Heart right ventricle (tissue), 16 donors: ENCODE measurements around the gene ASIC3. TPM values are rescaled to one million over a fixed set of nuclear protein-coding genes. Genes with fewer than 3 reads are reported as not detected.
"Not testable (repeated sequence)": the region's sequence is repeated elsewhere in the genome, so short reads cannot be mapped to it uniquely, and the experiment has no call there.

Experiments used
- ATAC-seq, 8 donors: fragments of 200-7000 bp; cut with Tn5 transposase; one replicate each; pipeline ENCODE4 v1.9.1; 2020; ENCODE audit warnings: mild to moderate bottlenecking in 8 of 8, moderate library complexity in 8 of 8, moderate number of reproducible peaks in 1 of 8
- DNase-seq, 2 donors: peaks; one replicate each; pipeline ENCODE4 v3.0.0-alpha.2; 2020
- H3K27ac ChIP-seq, 10 donors: fragments of 200-600 bp; sonication (generic) in 2 of 10; one replicate each; pipeline versions ENCODE4 v1.5.0 to v1.8.0; 2020 to 2022; ENCODE audit warnings: mild to moderate bottlenecking in 3 of 10
- H3K27me3 ChIP-seq, 7 donors: fragments of 200-600 bp; one replicate each; pipeline ENCODE4 v1.8.0; 2021 to 2022; ENCODE audit warnings: mild to moderate bottlenecking in 2 of 7
- H3K36me3 ChIP-seq, 9 donors: fragments of 200-600 bp; sonication (generic) in 1 of 9; one replicate each; pipeline versions ENCODE4 v1.5.0 to v1.8.0; 2020 to 2022; ENCODE audit warnings: mild to moderate bottlenecking in 2 of 9
- H3K4me1 ChIP-seq, 9 donors: fragments of 200-600 bp; sonication (generic) in 1 of 9; one replicate each; pipeline versions ENCODE4 v1.5.0 to v1.8.0; 2020 to 2022; ENCODE audit warnings: mild to moderate bottlenecking in 4 of 9
- H3K4me3 ChIP-seq, 10 donors: fragments of 200-600 bp; sonication (generic) in 2 of 10; one replicate each; pipeline versions ENCODE4 v1.5.0 to v1.8.0; 2020 to 2022; ENCODE audit warnings: mild to moderate bottlenecking in 7 of 10, moderate library complexity in 2 of 10
- H3K9me3 ChIP-seq, 11 donors: fragments of 200-600 bp in 10 of 11; sonication (generic) in 2 of 11; one replicate each; pipeline versions ENCODE4 v1.5.0 to v1.8.0; 2013 to 2022; ENCODE audit warnings: mild to moderate bottlenecking in 2 of 11, control low read depth in 1 of 11, moderate library complexity in 1 of 11
- CTCF ChIP-seq, 9 donors: fragments of 200-600 bp; sonication (generic) in 2 of 9; IDR thresholded peaks; one replicate each; pipeline versions ENCODE4 v1.5.0 to v1.8.0; 2021 to 2022; ENCODE audit warnings: antibody characterized with exemption in 9 of 9, mild to moderate bottlenecking in 5 of 9, moderate library complexity in 1 of 9
- WGBS, 2 donors: extraction: QIAGEN DNeasy Blood & Tissue Kit; methylation state at CpG; one replicate each; pipeline ENCODE4 v1.1.7; 2013; ENCODE audit warnings: inconsistent platforms in 1 of 2; 5-methylcytosine and 5-hydroxymethylcytosine counted together
- intact Hi-C, 10 donors: fragments of 100-400 bp; cut with DNase I; formaldehyde crosslinking; loops; one replicate each; pipeline versions ENCODE4 v1.11.1 to v1.14.2; 2022
- polyA plus RNA-seq, 2 donors: library from polyadenylated mRNA; stranded (reverse); fragments of 200-250 nt; gene quantifications; one replicate each; pipeline ENCODE4 v1.2.3, GENCODE V29; 2013
- total RNA-seq, 10 donors: library from RNA; stranded (reverse); fragmentation: NEBNext Ultra II Directional in 3 of 10; extraction: Animal tissue kit (Norgen Biotek cat#: 25700) in 3 of 10; gene quantifications; one replicate each; pipeline versions ENCODE4 v1.2.1 to v1.2.4, GENCODE V29; 2021 to 2023
- donor health status: Arrhythmogenic right ventricular cardiomyopathy.
- donor health status: ischemic (EF 13 %, LVEDD 7.1; RV severe dilation, severe dysfunction).
- donor health status: healthy with polysubstance abuse.
- donor health status: DM: no; HTN: yes; CAD: no.
- donor health status: DM: no; HTN: no; CAD: no.
- donor health status: ischemic (EF 25% LVEDD 6.9; RV normal size, moderate dysfunction).
- donor health status: ischemic (EF 25% LVEDD 5.7; RV mildly dilated, moderate dysfunction).
- donor health status: healthy.
- donor health status: DM: yes; HTN: yes; CAD: no.
- donor health status: Ischemic cardiomyopathy.
- donor health status: ischemic (EF 35%, LVEDD 5.7; RV mildly dilated, moderate dysfunction).
- donor health status: nonischemic (EF 11% LVEDD 7.7; RV severe dilation, severe dysfunction).
- donor health status: DM: yes; HTN: yes; CAD: no.
- donor health status: PGD.
- donor health status: ischemic (EF 29% LVEDD 5.4; RV normal size, mild dysfunction).
- donor health status: nonischemic (EF 23%, LVEDD 6.1; RV moderate dilation, normal function).

ASIC3 gene
- total and polyA plus RNA-seq, 12 donors: 3.2 to 38.8 (median 5.6) TPM

GRCh38 chr7:151020231-151020630 lies 28.1 kb upstream of the ASIC3 start:
- ATAC-seq: no peak
- no peak overlapping the region for H3K27ac ChIP-seq
- H3K36me3 ChIP-seq: no peaks in the 10 kb centered on the region
- no peak for TF ChIP-seq CTCF (IDR thresholded peaks at IDR 0.05)
- intact Hi-C loops: no loop called here
- peaks cover 9 to 28% (median 17%) of the 10 kb centered on the region in 9 donors for H3K4me1 ChIP-seq
- no peak for DNase-seq
- H3K27me3 ChIP-seq: peaks cover 0 to 56% (median 43%) of the 10 kb centered on the region in 7 donors
- H3K4me3 ChIP-seq: no peak overlapping the region
- no peaks in the 10 kb centered on the region for H3K9me3 ChIP-seq
- WGBS, 2 donors: 59 to 60% methylated on average over 7 of the region's 7 CpGs

DNA sequence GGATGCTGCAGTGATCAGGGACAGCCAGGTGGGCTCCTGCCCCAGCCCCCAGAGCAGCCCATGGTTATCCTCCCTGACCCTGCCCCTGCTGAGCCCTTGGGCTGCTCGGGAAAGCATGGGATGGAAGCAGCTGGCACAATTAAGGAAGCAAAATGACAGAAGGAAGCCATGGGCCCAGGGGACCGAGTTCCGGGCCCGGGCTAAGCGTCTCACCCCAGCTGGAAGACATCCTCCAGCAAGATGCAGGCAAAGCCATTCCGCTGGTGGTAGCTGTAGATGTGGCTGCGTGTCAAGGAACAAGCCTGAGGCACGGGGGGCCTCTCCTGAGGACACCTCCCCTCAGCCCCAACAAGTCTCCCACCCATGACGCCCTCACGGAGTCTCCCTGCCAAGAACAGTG lies 25.1 kb upstream of the ASIC3 start:
- H3K27ac ChIP-seq: no peak overlapping the region
- no peak for TF ChIP-seq CTCF (IDR thresholded peaks at IDR 0.05)
- DNase-seq (no peak), ATAC-seq (no peak)
- H3K36me3 ChIP-seq: no peaks in the 10 kb centered on the region
- 63 to 66% methylated on average over 10 of the region's 10 CpGs for WGBS, 2 donors
- peaks cover 0 to 43% (median 30%) of the 10 kb centered on the region in 7 donors for H3K27me3 ChIP-seq
- intact Hi-C loops: no loop called here
- H3K4me1 ChIP-seq: peaks cover 6 to 18% (median 10%) of the 10 kb centered on the region in 9 donors
- H3K4me3 ChIP-seq: no peak overlapping the region
- H3K9me3 ChIP-seq: no peaks in the 10 kb centered on the region

DNA sequence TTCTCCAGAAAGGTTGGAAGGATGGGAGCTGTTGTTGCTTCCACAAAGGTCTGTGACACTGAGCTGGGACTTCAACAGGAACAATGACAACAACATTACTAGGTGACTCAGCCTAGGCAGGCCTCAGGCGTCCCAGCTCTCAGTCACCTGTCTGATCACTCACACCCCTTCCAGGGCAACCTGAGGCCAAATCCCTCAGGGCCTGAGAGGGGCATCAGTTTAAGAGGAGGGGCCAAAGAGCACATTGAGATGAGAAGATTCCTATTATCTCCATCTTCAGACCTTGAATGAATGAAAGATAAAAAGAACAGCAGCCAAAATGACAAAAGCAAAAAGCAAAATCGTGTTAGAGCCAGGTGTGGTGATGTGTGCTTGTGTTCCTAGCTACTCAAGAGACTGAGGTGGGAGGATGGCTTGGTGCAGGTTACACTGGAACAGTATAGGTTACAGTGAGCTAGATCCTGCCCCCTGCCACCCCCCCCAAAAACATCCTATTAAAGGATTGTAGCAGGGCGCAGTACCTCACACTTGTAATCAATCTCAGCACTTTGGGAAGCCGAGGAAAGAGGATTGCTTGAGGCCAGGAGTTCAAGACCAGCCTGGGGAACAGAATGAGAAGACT lies 23.8 kb upstream of the ASIC3 start, which contains the start of gene ATG9B:
TSS of gene ATG9B (minus strand) at position 60 of the 622 bp plus-strand sequence. CDS start 71 bp downstream, outside the sequence.
- H3K27me3 ChIP-seq: peaks cover 0 to 30% (median 19%) of the 10 kb centered on the region in 7 donors
- H3K27ac ChIP-seq: no peak within 1 kb of the TSS
- WGBS, 2 donors: 81 to 82% methylated on average over 4 of the region's 4 CpGs
- peaks cover 3 to 17% (median 9%) of the 10 kb centered on the region in 9 donors for H3K4me1 ChIP-seq
- DNase-seq: no peak
- no peaks in the 10 kb centered on the region for H3K36me3 ChIP-seq
- ATAC-seq: no peak
- no peaks in the 10 kb centered on the region for H3K9me3 ChIP-seq
- no peak within 1 kb of the TSS for H3K4me3 ChIP-seq
- intact Hi-C loops: loop anchor here in 3 of 10 donors (5.0 kb wide), 2 partner anchors 68 to 88 kb away; no protein-coding TSS in a partner anchor
- no peak for TF ChIP-seq CTCF (IDR thresholded peaks at IDR 0.05)

DNA sequence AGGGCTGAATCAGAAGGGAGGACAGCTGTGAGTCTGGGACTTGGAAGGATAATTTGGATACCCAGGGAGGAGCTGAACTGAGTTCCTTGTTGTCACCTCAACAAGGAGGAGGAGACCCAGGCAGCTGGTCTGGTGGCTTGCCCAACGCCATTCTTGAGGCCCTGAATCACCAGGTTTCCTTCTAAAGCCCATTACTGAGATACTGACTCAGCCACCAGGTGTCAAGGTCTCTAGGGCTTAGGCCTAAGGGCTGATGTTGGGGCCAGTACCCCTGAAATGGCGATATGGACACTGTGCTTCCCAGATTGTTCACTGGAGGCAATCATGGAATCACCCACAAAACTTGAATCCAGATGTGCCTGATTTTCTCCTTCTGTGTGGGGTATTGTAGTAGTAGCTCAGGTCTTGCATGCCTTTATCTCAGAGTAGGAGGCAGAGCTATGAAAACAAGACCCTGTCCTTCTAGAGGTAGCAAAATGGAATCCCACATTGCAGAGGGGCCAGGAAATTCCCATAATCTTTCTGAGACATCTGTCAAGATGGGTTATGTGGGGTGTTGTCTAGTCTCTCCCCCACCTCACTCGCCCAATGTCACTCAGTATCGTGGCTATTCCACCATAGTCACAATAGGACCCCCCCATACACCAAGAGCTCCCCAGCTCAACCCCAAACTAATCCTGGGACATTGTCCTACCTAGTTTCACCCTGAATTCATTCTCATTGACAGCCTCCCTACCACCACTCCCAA lies 22.2 kb upstream of the ASIC3 start:
- WGBS, 2 donors: 87 to 88% methylated on average over 4 of the region's 4 CpGs
- H3K36me3 ChIP-seq: peaks cover 0 to 3% (median 0%) of the 10 kb centered on the region in 9 donors
- ATAC-seq (no peak), DNase-seq (no peak)
- intact Hi-C loops: loop anchor here in 3 of 10 donors (5.0 kb wide), 2 partner anchors 66 to 86 kb away; no protein-coding TSS in a partner anchor
- TF ChIP-seq CTCF (IDR thresholded peaks at IDR 0.05): no peak
- peaks cover 0 to 17% (median 8%) of the 10 kb centered on the region in 7 donors for H3K27me3 ChIP-seq
- H3K4me1 ChIP-seq: peaks cover 3 to 21% (median 14%) of the 10 kb centered on the region in 9 donors
- H3K9me3 ChIP-seq: no peaks in the 10 kb centered on the region
- no peak overlapping the region for H3K27ac ChIP-seq
- no peak overlapping the region for H3K4me3 ChIP-seq

DNA sequence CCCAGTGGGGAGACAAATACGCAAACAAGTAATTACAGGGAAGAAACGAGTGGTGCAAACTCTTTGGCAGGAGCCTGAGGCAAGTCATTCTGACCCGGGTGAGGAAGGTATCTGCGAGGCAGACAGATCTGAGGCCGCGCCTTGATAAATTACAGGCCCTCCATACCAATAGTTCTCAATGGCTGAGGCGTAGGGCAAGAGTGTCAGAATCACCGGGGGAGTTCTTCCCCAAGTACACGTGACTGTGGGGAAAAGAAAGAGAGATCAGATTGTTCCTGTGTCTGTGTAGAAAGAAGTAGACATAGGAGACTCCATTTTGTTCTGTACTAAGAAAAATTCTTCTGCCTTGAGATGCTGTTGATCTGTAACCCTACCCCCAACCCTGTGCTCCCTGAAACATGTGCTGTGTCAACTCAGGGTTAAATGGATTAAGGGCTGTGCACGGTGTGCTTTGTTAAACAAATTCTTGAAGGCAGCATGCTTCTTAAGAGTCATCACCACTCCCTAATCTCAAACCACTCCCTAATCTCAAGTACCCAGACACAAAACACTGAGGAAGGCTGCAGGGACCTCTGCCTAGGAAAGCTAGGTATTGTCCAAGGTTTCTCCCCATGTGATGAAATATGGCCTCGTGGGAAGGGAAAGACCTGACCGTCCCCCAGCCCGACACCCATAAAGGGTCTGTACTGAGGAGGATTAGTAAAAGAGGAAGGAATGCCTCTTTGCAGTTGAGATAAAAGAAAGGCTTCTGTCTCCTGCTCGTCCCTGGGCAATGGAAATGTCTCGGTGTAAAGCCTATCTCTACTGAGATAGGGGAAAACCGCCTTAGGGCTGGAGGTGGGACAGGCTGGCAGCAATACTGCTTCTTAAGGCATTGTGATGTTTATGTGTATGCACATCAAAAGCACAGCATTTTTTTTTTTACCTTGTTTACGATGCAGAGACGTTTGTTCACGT lies 21.3 kb upstream of the ASIC3 start:
- intact Hi-C loops: loop anchor here in 3 of 10 donors (5.0 kb wide), 2 partner anchors 65 to 85 kb away; no protein-coding TSS in a partner anchor
- not testable (repeated sequence) for ATAC-seq, DNase-seq

DNA sequence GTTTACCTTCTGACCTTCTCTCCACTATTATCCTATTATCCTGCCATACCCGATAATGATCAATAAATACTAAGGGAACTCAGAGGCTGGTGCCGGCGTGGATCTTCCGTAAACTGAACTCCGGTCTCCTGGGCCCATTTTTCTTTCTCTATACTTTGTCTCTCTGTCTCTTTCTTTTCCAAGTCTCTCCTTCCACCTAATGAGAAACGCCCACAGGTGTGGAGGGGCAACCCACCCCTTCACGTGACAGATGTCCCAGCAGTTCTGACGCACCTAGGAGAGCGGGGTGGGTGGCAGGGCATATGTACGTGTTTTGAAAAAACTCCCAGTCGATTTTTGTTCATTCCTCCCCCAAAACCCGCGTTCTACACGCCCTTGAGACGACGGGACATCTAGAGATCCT lies 20.6 kb upstream of the ASIC3 start:
- H3K4me1 ChIP-seq: peaks cover 3 to 21% (median 14%) of the 10 kb centered on the region in 9 donors
- intact Hi-C loops: loop anchor here in 6 of 10 donors (1.0 to 5.0 kb wide), 7 partner anchors 31 to 85 kb away; partner anchors contain the start of genes SLC4A2 (in 2 of the 6) and AGAP3 (in 1 of the 6)
- not testable (repeated sequence) for H3K27me3 ChIP-seq, DNase-seq, ATAC-seq, H3K9me3 ChIP-seq
- peaks cover 0 to 15% (median 0%) of the 10 kb centered on the region in 9 donors for H3K36me3 ChIP-seq
- WGBS, 2 donors: 6 to 9% methylated on average over 16 of the region's 16 CpGs
- peak overlapping the region in 9 of 10 donors; percentile 42 to 91 (median 81) for H3K27ac ChIP-seq
- H3K4me3 ChIP-seq: peak overlapping the region in 9 of 10 donors; percentile 57 to 84 (median 77)

More for the DNA sequence above, 21.3 kb upstream of the ASIC3 start:
- peaks cover 3 to 21% (median 14%) of the 10 kb centered on the region in 9 donors for H3K4me1 ChIP-seq
- peak overlapping the region in 3 of 10 donors; percentile 75 to 84 (median 83) for H3K27ac ChIP-seq
- not testable (repeated sequence) for H3K36me3 ChIP-seq, H3K27me3 ChIP-seq, H3K9me3 ChIP-seq
- H3K4me3 ChIP-seq: peak overlapping the region in 5 of 10 donors; percentile 68 to 84 (median 79)
- 39 to 46% methylated on average over 19 of the region's 19 CpGs for WGBS, 2 donors
